B cell (primary cell): Measurements from ENCODE around the gene SLC18B1. TPM values are rescaled to one million over a fixed set of nuclear protein-coding genes. Genes with fewer than 3 reads are reported as not detected.

Experiments used
- ATAC-seq: fragments of 200-7000 bp; cut with Tn5 transposase; one replicate; pipeline ENCODE4 v1.10.0; 2021; ENCODE audit warnings: low read depth, mild to moderate bottlenecking, moderate number of reproducible peaks, moderate library complexity
- CTCF ChIA-PET: fragments of 350-600 bp; sonication (Branson Sonifier 250); formaldehyde crosslinking; loops from one replicate; lab custom pipeline; 2021; ENCODE audit warnings: antibody characterized with exemption, inconsistent platforms; lab: Charles Lee
- POLR2A ChIA-PET: fragments of 350-600 bp; sonication (Branson Sonifier 250); formaldehyde crosslinking; loops from one replicate; lab custom pipeline; 2021; ENCODE audit warnings: antibody characterized with exemption; lab: Charles Lee
- DNase-seq: peaks from one replicate; pipeline ENCODE4 v3.0.0; 2013
- H2AFZ ChIP-seq: 2 replicates; pipeline ENCODE4 v1.6.1; 2012; ENCODE audit warnings: mild to moderate bottlenecking, low read depth, low read length; ENCODE audit not compliant: insufficient read depth, poor library complexity, severe bottlenecking
- H3K27ac ChIP-seq, 2 donors: 1 replicate in 1 of 2; 2 replicates in 1 of 2; pipeline ENCODE4 v1.5.1; 2012 to 2013; ENCODE audit warnings: low read length in 2 of 2, mild to moderate bottlenecking in 2 of 2, moderate library complexity in 1 of 2
- H3K27me3 ChIP-seq, 4 experiments: fragments of 200-600 bp in 1 of 4; sonication (generic) in 1 of 4; replicated peaks in 1 of 4; 1 replicate in 2 of 4; 2 replicates in 2 of 4; pipeline versions ENCODE4 v1.6.1 to v1.7.0; 2013 to 2016; ENCODE audit warnings: low read length in 3 of 4, mild to moderate bottlenecking in 2 of 4, mixed read lengths in 1 of 4, moderate library complexity in 1 of 4; ENCODE audit not compliant: insufficient read depth in 4 of 4, control insufficient read depth in 3 of 4; ENCODE audit errors: control extremely low read depth in 1 of 4
- H3K36me3 ChIP-seq, 2 experiments: replicated peaks in 1 of 2; 1 replicate in 1 of 2; 2 replicates in 1 of 2; pipeline versions ENCODE4 v1.6.1 to v1.7.1; 2013; ENCODE audit warnings: low read length in 1 of 2; ENCODE audit not compliant: insufficient read depth in 2 of 2, control insufficient read depth in 1 of 2; ENCODE audit errors: control extremely low read depth in 1 of 2, extremely low read depth in 1 of 2
- H3K4me1 ChIP-seq, 2 donors: fragments of 200-600 bp in 1 of 2; sonication (generic) in 1 of 2; 1 replicate in 1 of 2; 2 replicates in 1 of 2; pipeline versions ENCODE4 v1.5.1 to v1.6.1; 2013 to 2017; ENCODE audit warnings: low read length in 2 of 2; ENCODE audit not compliant: control insufficient read depth in 2 of 2, insufficient read depth in 2 of 2
- H3K4me2 ChIP-seq: replicated peaks from 2 replicates; pipeline ENCODE3; 2012; ENCODE audit warnings: mild to moderate bottlenecking, low read depth, low read length; ENCODE audit not compliant: poor library complexity, severe bottlenecking
- H3K4me3 ChIP-seq, 5 experiments: fragments of 200-600 bp in 1 of 5; sonication (generic) in 1 of 5; 1 replicate in 3 of 5; 2 replicates in 2 of 5; pipeline versions ENCODE4 v1.5.1 to v1.7.0; 2011 to 2016; ENCODE audit warnings: low read length in 4 of 5, mild to moderate bottlenecking in 4 of 5, low read depth in 2 of 5, control low read depth in 1 of 5, moderate library complexity in 1 of 5; ENCODE audit not compliant: insufficient read depth in 1 of 5; ENCODE audit errors: control extremely low read depth in 1 of 5, extremely low read depth in 1 of 5
- H3K79me2 ChIP-seq: fragments of 200-600 bp; sonication (generic); one replicate; pipeline ENCODE4 v1.6.0; 2016; ENCODE audit warnings: low read length; ENCODE audit not compliant: control insufficient read depth, insufficient read depth
- H3K9ac ChIP-seq: fragments of 200-600 bp; sonication (generic); 2 replicates; pipeline ENCODE4 v1.6.1; 2017; ENCODE audit warnings: mild to moderate bottlenecking, low read length, moderate library complexity
- H3K9me3 ChIP-seq, 3 donors: one replicate each; pipeline versions ENCODE4 v1.6.1 to v1.7.1; 2013; ENCODE audit warnings: low read length in 2 of 3; ENCODE audit not compliant: control insufficient read depth in 2 of 3, insufficient read depth in 1 of 3; ENCODE audit errors: control extremely low read depth in 1 of 3
- H4K20me1 ChIP-seq: 2 replicates; pipeline ENCODE4 v1.6.0; 2012; ENCODE audit warnings: mild to moderate bottlenecking, low read length; ENCODE audit not compliant: insufficient read depth, control insufficient read depth, poor library complexity, severe bottlenecking
- H3K27ac Mint-ChIP-seq: one replicate; pipeline ENCODE4 v1.8.0; 2021; ENCODE audit warnings: mixed read lengths
- H3K27me3 Mint-ChIP-seq: one replicate; pipeline ENCODE4 v1.8.0; 2021; ENCODE audit warnings: mixed read lengths
- H3K4me1 Mint-ChIP-seq: one replicate; pipeline ENCODE4 v1.8.0; 2021; ENCODE audit warnings: mixed read lengths
- H3K4me3 Mint-ChIP-seq: one replicate; pipeline ENCODE4 v1.8.0; 2021; ENCODE audit warnings: mixed read lengths
- H3K9me3 Mint-ChIP-seq: one replicate; pipeline ENCODE4 v1.8.0; 2022; ENCODE audit warnings: mixed read lengths; ENCODE audit not compliant: insufficient read depth
- CTCF ChIP-seq: fragments of 200-600 bp; IDR thresholded peaks from one replicate; pipeline ENCODE4 v1.8.0; 2022; ENCODE audit warnings: antibody characterized with exemption, mild to moderate bottlenecking
- EZH2 ChIP-seq: IDR thresholded peaks from 2 replicates; pipeline ENCODE4 v1.6.1; 2012; ENCODE audit warnings: borderline replicate concordance, low read depth, mild to moderate bottlenecking, moderate library complexity, low read length; ENCODE audit not compliant: insufficient read depth, poor library complexity, severe bottlenecking
- WGBS: methylation state at CpG from one replicate; pipeline ENCODE4 v1.1.5; 2013; ENCODE audit warnings: missing lambda C conversion rate; ENCODE audit not compliant: insufficient coverage; 5-methylcytosine and 5-hydroxymethylcytosine counted together
- intact Hi-C: fragments of 100-400 bp; cut with micrococcal nuclease; formaldehyde crosslinking; loops from one replicate; pipeline ENCODE4 v1.10.0; 2022
- polyA plus RNA-seq: library from polyadenylated mRNA; depleted of rRNA; stranded (reverse); fragments of >200 nt; gene quantifications from 2 replicates; pipeline ENCODE4 v1.2.3, GENCODE V29; 2012
- total RNA-seq, 2 donors: library from RNA; stranded (reverse); fragments of 120-200 nt in 1 of 2; gene quantifications; 1 replicate in 1 of 2; 2 replicates in 1 of 2; pipeline versions ENCODE4 v1.2.3 to v1.2.4, GENCODE V29; 2013 to 2022

The SLC18B1 gene
- total and polyA plus RNA-seq, 2 donors (not counting 1 experiment from before 2014, with no cell fraction given) = 9.6 to 21.4 TPM

- intact Hi-C loops = no loop called here
- ChIA-PET CTCF (no interaction called here), POLR2A (no interaction called here)
- no peak overlapping the region for H3K9ac ChIP-seq
- WGBS = no CpG with 5 or more reads among the region's 1 CpG
- no peaks in the 10 kb centered on the region for H4K20me1 ChIP-seq
- Mint-ChIP-seq H3K27me3 (peaks cover 21% of the 10 kb centered on the region), H3K27ac (no peak overlapping the region), H3K4me3 (no peak overlapping the region), H3K9me3 (no peaks in the 10 kb centered on the region), H3K4me1 (no peaks in the 10 kb centered on the region)
- no peak overlapping the region for H3K27ac ChIP-seq
- H3K4me3 ChIP-seq = no peak overlapping the region
- no peaks in the 10 kb centered on the region for H3K79me2 ChIP-seq
- no peak overlapping the region for H2AFZ ChIP-seq
- ATAC-seq (no peak), DNase-seq (no peak)
- no peaks in the 10 kb centered on the region for H3K4me1 ChIP-seq
- no peaks in the 10 kb centered on the region for H3K27me3 ChIP-seq
- H3K4me2 ChIP-seq = no peak overlapping the region
- no peaks in the 10 kb centered on the region for H3K36me3 ChIP-seq
- no peaks in the 10 kb centered on the region for H3K9me3 ChIP-seq
- no peak for TF ChIP-seq EZH2
- no peak for TF ChIP-seq CTCF
These were observed 43.5 kb upstream of the SLC18B1 start for GRCh38 chr6:132841966-132842365.

- ChIA-PET CTCF (no interaction called here), POLR2A (no interaction called here)
- no peak overlapping the region for H3K27ac Mint-ChIP-seq
- no peak overlapping the region for H3K4me3 Mint-ChIP-seq
- no peak overlapping the region for H3K27ac ChIP-seq
- H4K20me1 ChIP-seq = no peaks in the 10 kb centered on the region
- H3K9me3 ChIP-seq = no peaks in the 10 kb centered on the region
- no peaks in the 10 kb centered on the region for H3K27me3 ChIP-seq
- TF ChIP-seq EZH2 = no peak
- TF ChIP-seq CTCF = no peak
- H3K36me3 ChIP-seq = no peaks in the 10 kb centered on the region
- no peaks in the 10 kb centered on the region for H3K4me1 Mint-ChIP-seq
- no peak overlapping the region for H3K9ac ChIP-seq
- no peaks in the 10 kb centered on the region for H3K79me2 ChIP-seq
- H3K9me3 Mint-ChIP-seq = no peaks in the 10 kb centered on the region
- DNase-seq (no peak), ATAC-seq (no peak)
- intact Hi-C loops = no loop called here
- H3K4me2 ChIP-seq = no peak overlapping the region
- H3K4me1 ChIP-seq = no peaks in the 10 kb centered on the region
- H3K27me3 Mint-ChIP-seq = peaks cover 9% of the 10 kb centered on the region
- H2AFZ ChIP-seq = no peak overlapping the region
- H3K4me3 ChIP-seq = no peak overlapping the region
- 93% methylated on average over 2 of the region's 6 CpGs for WGBS
These were observed 34.5 kb upstream of the SLC18B1 start for GRCh38 chr6:132832891-132833290.
